Nucleus accumbens (tissue), 56 donors: ENCODE measurements around the gene ACBD6.
"Not testable (repeated sequence)": the region's sequence is repeated elsewhere in the genome, so short reads cannot be mapped to it uniquely, and the experiment has no call there.

Experiments used
- DNase-seq, 56 donors: peaks; one replicate each; lab custom pipeline; 2025; lab: John Stamatoyannopoulos, UW

The ACBD6 gene, protein sequence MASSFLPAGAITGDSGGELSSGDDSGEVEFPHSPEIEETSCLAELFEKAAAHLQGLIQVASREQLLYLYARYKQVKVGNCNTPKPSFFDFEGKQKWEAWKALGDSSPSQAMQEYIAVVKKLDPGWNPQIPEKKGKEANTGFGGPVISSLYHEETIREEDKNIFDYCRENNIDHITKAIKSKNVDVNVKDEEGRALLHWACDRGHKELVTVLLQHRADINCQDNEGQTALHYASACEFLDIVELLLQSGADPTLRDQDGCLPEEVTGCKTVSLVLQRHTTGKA

DNA sequence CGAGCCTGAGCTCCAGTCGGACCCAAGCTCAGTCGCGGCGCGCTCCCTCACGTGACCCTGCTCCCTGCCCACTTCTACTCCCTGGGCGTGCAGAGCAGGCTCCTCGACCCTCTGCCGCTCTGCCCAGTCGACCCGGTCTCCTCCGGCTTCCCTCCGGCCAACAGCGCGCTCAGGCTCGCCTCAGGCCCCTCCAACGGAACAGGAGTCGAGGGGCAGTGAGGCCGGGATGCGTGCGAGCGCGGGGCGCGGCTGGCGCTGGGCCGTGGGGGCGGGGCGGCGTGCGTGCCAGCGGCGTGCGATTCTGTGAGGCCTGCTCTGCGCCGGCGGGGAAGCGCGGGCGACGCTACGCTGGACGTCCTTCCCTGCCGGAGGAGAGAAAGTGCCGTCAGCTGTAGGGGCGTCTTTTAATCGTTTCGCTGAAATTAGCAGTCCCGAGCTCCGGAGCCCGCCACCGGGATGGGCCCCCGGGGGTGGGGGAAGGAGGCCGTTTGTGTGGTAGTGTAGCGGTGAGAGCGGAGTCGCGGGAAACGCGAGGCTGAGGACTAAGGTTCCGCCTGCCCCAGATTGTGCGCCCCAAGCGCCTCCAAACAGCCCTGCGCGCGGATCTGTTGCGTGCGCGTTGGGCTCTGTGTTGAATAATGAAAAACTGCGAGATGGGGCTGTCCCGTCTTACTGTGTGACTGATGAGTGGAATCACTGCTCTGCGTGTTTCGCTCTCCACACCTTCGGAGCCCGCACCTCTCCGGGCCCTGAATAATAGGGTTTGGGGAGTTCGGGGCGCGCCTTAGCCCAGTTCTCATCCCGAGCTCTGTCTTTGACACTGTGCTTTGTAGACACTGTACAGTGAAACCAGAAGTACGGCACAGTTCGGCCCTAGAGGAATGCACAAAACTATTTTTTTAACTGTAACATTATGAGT is at the start of gene ACBD6:
ACBD6 (minus strand) TSS at position 217 of the 919 bp plus-strand sequence. CDS start 311 bp downstream, outside the sequence.
- peak; percentile 23 to 96 (median 86) for DNase-seq

DNA sequence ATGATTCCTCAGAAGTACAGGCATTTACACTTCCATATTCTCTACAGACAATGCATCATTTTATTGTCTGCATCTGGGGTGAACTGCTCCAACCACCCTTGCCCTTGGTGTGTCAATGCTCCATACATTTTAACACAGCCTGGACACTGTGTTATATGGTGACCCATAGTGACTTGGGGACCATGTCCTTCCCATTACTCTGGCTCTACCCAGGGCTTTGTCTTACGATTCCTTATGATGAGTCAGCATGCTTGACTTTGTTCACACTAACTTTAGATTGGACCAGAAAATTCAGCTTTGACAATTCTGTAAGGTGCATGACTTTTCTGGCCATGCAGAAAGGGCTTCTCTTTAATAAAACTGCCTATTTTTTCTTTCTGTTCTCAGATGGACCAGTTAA is 49.6 kb upstream of the ACBD6 start:
- DNase-seq, result no peak

DNA sequence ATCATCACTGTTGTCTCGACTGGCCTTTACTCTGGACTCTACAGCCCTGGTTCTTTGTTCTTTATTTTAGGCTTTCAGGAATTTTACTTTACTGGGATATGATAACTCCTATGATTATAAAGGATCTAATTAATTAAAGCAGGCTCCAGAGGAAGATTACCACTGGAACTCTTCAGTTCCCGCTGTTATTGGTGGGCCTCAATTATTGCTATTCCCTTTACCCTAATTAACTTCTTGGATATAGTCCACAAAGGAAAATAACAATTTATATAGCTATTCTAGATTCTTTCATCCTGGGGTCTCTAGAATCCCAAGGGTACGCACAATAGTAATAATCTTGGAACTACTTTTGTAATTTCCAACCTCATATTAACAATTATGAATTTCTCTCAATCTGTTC is 47.9 kb upstream of the ACBD6 start:
- DNase-seq, result no peak

DNA sequence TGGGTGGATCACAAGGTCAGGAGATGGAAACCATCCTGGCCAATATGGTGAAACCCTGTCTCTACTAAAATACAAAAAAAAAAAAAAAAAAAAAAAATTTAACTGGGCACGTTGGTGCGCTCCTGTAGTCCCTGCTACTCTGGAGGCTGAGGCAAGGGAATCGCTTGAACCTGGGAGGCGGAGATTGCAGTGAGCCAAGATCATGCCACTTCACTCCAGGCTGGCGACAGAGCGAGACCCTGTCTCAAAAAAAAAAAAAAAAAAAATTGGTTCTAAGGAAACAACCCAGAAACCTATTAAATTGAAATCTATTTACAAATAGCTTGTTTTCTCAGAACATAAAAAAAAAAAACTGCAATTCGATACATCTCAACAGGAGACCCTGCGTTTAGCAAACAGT is 47.4 kb upstream of the ACBD6 start:
- DNase-seq, result not testable (repeated sequence)

DNA sequence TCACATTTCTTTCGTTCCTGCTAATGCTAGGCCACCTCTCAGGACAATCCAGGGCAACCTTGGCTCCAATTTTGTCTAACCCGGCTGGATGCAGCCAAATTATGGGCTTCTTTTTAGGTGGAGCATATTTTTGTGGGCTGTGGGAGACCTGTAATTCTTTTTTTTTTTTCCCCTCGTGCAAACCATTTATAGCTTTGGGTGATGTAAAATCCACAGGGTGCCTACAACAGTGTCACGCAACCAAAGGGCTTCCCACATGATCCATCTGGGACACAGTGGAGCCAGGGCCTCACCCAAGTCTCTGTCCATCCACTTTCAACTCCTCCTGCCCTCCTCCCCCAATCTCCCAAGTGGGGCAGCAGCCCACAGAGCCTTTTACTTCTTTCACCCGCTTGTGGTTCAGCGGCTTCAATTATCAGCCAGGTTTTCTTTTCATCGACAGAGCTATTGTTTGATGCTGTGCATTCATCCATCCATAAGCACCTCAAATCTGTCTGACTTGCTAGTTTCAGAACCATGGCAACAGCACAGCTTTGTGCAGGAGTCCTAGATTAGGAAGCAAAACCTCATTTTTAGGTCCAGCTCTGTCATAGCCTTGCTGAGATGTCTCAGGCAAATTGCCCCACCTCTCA is 46.4 kb upstream of the ACBD6 start:
- DNase-seq, result peak in 2 of 56 donors; percentile 2 to 7

DNA sequence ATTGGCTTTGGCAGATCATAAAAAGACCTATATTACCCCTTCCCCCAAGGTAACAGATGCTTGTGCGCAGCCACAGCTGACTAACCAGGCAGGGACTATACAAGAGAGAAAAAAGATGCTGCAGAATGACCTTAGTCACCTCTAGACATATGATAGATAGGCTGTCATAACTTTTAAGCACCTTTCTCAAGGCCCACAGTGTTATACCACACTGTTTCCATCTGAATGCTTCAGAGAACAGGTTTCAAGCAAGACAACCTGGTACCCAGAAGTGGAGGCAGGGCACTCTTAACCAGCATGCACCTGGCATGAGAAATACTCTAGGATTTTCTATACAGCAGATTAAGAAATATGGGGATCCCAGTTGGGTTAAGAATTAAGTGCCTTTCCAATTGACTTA is 43.6 kb upstream of the ACBD6 start:
- no peak for DNase-seq

DNA sequence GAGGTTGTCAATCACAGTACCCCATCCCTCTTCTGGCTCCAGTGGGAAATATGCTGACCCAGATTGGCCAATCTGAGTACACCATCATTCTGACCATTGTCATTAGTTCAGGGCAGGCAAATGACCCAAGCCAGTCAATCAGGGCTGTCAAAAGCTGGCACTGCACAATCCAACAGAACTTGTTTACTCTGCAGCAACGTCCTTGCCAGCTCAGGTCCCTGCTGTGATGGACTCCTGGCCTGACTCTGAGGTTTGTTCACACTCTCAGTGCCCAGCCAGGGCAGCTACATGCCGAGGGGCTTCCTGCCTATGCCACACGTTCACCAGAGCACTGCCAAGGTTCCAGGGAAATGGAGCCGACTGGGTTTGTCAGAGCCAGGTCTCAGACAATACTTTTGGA is 41.7 kb upstream of the ACBD6 start:
- no peak for DNase-seq

DNA sequence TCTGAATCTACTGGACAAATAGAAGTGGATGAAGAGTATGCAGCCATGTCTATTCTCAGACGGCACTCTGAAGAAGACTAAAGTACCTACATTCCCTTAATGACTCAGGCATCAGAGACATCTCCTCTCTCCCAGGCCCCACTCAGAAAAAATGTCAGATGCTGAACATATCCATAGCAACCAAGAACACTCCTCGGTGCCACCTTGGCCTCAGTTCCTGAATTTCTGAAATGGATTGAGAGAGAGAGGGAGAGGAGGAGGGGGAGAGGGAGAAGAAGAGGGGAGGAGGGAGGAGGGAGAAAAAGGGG is 40.4 kb upstream of the ACBD6 start:
- peak in 10 of 56 donors; percentile 5 to 49 (median 19) for DNase-seq

DNA sequence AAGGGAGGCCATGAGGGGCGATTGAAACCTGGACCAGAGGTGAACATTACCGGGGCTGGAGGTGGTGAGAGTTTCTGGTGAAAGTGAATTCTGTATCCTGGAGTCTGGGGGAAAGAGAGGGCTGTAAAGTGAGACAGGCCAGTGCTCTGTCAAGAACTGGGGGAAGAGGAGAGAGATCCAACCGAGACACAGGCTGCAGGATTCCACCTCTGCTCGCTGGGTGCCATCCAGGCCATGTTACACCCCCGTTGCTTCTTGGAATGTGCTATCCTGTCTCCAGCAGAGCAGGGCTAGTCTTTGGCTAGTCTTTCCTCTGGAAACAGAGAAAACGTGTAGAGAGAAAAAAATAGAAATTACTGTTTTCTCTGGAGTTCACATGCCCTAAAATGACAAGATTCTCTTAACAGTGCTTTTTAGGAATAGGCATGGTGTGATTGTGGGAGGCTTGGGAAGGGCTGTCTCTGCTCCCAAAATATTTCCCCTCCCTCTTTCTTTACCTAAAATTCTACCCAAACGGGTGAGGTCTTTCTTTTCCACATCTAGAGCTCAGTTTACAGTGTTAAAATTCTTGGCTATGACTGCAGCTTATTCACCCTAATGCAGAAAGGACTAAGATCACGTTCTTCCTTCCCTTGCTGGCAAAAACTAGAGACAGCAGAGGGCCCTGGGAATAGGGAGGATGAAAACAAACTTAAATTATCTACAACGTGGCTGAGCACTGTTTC is 39.9 kb upstream of the ACBD6 start:
- no peak for DNase-seq

DNA sequence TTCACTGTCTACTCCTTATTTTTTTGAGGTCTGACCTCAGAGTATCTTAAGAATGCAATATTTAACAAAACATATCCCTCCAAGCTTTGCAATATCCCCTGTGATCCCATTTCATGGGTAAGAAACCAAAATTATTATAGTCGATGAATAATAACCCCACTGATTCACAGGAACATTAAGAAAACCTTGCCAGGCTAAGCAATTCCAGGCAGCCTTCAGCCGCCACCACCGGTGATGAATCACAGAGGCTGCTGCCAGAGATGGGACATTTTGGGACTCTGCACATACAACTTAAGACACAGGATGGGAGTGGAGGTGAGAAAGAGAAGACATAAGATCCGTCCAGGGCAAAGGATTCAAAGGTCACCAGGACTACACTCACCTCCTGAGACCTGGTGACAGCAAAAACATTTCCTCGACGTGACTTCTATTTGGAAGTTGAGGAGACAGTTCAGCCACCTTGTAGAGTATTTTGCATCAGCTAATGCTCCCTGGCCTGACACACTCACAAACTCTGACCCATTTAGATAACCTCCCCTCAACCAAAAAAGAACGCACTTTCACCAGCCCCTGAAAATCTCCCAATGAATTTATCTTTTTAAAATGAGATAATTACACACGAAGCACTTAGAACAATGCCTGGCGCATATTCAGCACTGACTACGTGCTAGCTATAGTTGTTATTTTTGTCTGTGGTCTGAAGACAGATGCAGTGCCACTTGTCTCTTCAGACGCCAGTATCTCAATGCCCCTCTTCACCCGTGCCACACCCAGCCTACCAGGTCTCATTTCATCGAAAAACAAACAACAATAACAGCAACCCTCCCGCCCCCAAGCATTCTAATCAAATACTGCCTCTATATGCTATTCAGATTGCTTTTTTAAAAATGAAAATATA is 38.6 kb upstream of the ACBD6 start:
- peak in 4 of 56 donors; percentile 3 to 10 (median 6) for DNase-seq

DNA sequence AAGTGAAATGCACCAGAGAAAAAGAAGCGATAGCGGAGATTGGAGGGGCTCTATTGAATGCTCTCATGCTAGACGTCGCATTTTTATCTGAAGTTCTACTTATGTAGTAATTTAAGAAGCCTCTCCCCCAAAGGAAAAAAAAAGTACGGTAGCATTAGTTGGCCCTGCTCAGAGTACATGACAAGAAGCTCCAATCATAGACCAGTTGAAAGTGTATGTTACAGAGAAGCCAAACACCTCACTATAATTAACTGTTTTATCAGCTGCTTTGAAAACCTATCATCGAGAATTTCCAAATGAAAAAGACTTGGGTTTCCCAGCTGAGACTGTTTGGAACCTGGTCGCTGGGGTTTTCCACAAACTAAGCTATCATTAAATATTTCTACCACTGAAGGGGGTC is 36.8 kb upstream of the ACBD6 start:
- DNase-seq, result no peak

DNA sequence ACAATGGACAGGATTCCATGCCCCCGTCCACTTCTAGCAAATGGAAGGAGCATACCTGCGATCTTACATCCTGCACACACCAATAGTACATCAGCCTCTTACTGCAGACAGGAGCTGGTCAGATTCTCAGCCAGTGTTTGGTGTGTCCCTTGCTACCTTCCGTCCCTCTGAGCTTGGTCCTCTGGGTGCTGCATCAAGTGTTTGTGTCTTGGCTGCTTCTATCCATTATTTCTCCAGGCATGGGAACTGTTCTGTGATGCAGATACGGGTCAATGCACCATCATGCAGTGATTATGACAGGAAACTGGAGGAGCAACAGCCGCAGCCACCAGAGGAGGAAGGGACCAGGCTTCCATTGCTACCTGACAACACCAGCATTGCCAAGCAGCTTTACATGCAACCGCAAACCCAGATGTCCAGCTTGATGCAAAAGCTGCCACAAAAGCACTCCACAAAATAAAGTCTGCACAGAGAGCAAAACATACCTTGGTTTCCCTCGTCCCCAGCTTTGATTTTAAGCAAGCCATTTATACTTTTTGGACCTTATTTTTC is 34.5 kb upstream of the ACBD6 start:
- no peak for DNase-seq

DNA sequence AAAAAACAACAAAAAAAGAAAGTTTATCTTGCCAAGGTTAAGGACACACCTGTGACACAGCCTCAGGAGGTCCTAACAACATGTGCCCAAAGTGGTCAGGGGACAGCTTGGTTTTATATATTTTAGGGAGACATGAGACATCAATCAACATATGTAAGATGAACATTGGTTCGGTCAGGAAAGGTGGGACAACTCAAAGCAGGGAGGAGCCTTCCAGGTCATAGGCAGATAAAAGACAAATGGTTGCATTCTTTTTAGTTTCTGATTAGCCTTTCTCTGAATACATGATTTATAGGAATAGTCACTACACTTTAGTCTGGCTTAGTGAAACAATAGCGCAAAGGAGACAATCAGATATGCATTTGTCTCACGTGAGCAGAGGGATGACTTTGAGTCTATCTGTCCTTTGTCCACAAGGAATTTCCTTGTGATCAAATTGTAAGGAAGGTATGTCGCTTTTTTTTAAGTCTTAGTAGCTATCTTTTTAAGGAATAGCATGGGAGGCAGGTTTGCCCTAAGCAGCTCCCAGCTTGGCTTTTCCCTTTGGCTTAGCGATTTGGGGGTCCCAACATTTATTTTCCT is 33.1 kb upstream of the ACBD6 start:
- no peak for DNase-seq

DNA sequence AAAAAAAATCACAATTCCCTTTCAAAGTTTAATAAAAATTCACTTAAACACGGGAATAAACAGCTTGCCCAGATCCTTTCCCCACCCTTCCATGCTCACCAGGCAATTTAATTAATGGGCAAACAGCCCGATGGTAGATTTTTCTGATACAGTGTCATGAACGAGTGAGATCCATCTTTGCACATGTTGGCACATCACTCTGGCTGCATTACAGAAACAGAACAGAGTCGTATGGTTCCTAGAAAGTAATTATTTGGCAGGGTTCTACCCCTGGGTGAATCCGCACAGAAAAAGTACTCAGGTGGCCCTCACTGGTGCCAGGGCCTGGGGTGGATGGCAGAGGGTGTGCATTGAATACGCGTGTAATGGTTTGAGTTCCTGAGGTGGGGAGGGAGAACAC is 31.8 kb upstream of the ACBD6 start:
- DNase-seq, result no peak

DNA sequence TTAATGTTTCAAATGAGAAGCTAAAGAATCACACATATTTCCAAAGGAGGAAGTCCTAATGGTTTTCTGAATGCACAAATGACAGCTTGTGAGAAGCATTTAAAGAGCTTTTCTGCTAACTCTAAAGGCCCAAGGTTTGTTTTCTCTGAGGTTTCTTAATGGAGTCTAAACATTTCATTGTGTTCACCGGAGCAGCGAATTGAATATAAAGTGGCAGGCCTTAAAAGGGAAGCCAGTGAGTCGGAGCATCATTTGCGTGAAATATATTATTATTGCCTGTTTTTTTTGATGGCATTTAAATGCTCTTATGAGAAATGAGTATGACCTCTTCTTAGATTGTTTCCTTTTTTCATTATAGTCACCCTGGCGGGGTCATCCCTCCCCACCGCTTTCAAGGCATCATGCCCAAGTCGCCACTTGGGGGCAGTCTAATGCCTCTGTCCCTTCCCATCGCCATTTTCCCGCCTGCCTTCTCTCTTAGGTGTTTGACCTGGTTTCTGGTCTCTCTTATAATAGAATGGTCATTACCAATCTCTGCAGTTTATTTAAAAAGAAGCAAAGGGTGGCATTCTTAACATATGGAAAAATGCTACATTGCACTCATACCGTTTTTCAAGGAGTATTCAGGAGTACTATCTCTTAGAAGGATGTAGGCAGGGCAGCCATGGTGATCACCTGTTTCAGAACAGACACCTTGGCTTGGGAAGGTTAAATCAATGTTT is 31.1 kb upstream of the ACBD6 start:
- DNase-seq, result peak in 44 of 56 donors; percentile 8 to 79 (median 33)

DNA sequence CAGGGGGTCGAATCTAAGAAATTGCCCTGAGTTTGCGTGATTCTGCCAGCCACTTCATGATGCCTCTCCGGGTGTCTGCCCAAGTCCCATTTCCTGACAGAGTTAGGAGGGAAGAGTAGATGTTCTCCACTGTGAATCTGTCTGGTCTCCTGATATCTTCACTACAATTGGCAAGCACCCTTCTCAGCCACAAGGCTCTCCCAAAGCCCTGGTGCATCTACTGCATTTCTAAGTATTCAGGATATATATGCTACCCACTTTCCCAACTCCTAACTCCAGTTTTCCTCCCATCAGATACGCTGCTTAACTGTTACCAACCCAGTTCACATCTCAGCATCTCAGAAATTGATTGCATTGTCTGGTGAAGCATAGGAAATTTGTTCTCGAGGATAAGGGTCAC is 30.5 kb upstream of the ACBD6 start:
- DNase-seq, result no peak

DNA sequence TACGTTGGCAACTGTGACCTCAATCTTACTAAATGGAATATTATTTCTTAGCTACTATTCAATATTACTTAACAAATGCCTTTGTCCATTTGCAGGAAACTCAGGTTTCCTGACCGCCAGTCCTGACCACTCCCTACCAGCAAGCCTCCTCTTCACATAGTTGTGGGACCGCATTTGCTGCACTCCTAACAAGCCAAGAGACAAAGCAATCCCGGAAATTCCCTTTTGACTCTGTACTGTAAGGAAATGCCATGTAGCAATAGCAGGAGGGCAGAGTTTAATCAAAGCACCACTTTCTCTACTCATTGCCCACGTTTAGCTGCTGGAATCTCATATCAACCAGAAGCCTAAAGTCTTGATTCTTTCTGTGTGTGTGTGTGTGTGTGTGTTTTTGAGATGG is 28.1 kb upstream of the ACBD6 start:
- DNase-seq, result no peak

DNA sequence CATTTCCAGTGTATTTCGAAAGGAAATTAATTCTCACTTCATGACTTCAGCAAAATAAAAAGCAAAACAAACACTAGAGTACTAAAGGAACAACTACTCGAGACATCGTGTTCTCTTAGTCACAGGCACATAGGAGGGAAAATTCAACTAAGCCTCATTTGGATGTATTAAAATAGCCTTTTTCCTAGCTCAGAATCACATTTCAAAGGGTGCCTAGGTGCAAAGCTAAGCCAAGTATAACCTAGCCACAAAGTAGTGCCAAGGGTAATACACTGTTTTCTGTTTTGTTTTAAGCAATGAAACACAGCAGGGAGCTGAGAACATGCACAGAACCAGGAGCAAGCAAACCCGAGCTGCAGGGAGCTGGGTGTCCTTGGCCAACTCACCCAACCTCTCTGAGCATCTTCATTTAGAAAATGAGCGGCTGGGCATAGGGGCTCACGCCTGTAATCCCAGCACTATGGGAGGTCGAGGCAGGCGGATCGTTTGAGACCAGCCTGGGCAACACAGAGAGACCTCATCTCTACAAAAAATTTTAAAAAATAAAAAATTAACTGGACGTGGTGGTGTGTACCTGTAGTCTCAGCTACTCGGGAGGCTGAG is 26.6 kb upstream of the ACBD6 start:
- no peak for DNase-seq
